GM13977 (cell line): Measurements from ENCODE around the gene USP6NL.

Source experiments
- DNase-seq: peaks from one replicate; pipeline ENCODE4 v3.0.0; 2012; ENCODE audit warnings: low spot score
- CTCF ChIP-seq: IDR thresholded peaks from 2 replicates; pipeline ENCODE4 v1.5.1; 2012; ENCODE audit warnings: mild to moderate bottlenecking, control low read depth; ENCODE audit not compliant: insufficient read depth; ENCODE audit errors: extremely low read depth, missing control alignments
- in situ Hi-C: fragments of 300-500 bp; cut with MboI; formaldehyde crosslinking; loops from one replicate; pipeline ENCODE4 v1.12.0; 2022; ENCODE audit warnings: low sequenced_read_pairs, low pct_unique_long_range_greater_than_20kb, mixed read lengths, inconsistent platforms; ENCODE audit not compliant: unreplicated experiment

Gene USP6NL

GRCh38 chr10:11528286-11528685 lies 83.2 kb downstream of the USP6NL start:
- TF ChIP-seq CTCF, result no peak
- in situ Hi-C loops, result no loop called here
- no peak for DNase-seq

GRCh38 chr10:11527691-11528255 lies 83.7 kb downstream of the USP6NL start:
- no peak for TF ChIP-seq CTCF
- in situ Hi-C loops, result no loop called here
- DNase-seq, result no peak

DNA sequence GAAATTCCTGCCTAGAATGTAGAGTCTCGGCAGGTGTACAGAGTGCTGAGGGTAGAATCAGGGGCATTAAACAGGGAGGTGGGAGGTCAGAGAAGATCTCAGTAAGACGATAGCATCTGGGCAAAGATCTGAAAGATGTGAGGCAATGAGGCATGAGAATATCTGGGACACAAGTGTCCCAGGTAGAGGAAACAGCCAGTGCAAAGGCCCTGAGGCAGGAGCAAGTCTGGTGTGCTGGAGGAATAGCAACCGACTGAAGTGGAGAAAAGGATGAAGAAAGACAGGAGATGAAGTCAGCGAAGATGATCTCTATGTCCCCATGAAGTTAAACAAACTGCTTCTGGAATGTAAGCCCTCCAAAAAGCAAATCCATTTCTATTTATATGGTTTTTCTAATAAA lies 84.4 kb downstream of the USP6NL start:
- DNase-seq, result no peak
- in situ Hi-C loops, result no loop called here
- TF ChIP-seq CTCF, result no peak

DNA sequence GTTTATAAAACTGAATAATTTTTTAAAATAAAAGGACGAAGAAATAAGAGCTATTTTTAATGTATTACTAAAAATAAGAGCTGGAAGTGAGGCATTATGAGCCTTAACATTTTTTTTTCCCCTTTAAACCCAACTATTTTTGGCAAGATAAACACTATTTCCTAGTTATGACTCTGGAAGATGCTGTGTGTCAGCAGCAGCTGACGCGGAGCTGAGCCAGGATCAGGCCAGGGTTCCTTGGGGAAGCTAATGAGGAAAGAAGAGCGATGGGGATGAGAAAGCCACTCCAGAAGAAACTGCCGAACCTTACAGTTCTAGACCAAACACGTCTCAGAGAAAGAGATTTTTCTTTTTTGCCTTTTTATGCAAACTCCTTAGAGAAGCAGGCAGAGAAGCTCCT lies 85.9 kb downstream of the USP6NL start:
- DNase-seq, result no peak
- in situ Hi-C loops, result no loop called here
- TF ChIP-seq CTCF, result no peak

DNA sequence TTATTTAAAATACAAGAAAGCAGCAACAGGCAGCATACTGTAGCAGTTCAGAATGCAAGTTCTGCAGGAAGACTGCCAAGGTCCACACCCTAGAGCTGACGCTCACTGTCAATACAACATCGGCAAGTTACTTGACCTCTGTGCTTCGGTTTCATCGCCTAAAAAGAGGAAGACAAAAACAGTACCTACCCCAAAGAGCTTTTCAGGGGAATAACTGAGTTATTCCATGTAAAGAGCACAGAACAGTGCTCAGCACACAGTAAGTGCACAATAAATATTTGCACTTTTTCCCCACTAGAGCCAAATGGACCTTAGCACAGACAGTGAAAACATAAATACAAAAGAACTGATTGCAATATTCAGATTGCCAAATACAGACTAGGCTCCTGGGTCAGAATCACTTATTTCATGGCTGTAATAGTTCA lies 88.6 kb downstream of the USP6NL start:
- no peak for TF ChIP-seq CTCF
- in situ Hi-C loops, result no loop called here
- no peak for DNase-seq

- in situ Hi-C loops, result no loop called here
- no peak for TF ChIP-seq CTCF
- no peak for DNase-seq
Observed at GRCh38 chr10:11521860-11522259, 89.6 kb downstream of the USP6NL start.

GRCh38 chr10:11520892-11521291 lies 90.6 kb downstream of the USP6NL start:
- TF ChIP-seq CTCF, result peak; percentile 24
- in situ Hi-C loops, result no loop called here
- no peak for DNase-seq
